GM21528 (cell line): ENCODE measurements around the gene GCN1.

ENCODE experiments used
- ATAC-seq: cut with Tn5 transposase; IDR thresholded peaks from one replicate; pipeline ENCODE4 v1.9.1; 2021; ENCODE audit warnings: mild to moderate bottlenecking, moderate library complexity; ENCODE audit not compliant: unreplicated experiment, low FRiP score

GCN1 gene

DNA sequence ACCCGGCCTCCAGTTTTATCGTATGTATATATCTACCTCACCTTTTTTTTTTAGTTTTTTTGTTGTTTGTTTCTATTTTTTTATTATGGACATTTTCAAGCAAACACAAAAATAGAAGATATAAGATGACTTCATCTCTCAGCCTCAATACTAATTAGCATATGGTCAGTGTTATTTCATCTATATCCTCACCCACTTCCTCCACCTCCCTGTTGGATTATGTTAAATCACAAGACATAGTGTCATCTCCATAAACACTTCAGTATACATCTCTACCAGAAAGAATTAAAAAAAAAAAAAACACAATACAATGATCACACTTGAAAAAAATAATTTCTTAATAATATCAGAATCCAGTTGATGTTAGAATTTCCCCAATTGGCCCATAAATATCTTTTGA, 112.9 kb downstream of the GCN1 start:
- ATAC-seq = no peak

DNA sequence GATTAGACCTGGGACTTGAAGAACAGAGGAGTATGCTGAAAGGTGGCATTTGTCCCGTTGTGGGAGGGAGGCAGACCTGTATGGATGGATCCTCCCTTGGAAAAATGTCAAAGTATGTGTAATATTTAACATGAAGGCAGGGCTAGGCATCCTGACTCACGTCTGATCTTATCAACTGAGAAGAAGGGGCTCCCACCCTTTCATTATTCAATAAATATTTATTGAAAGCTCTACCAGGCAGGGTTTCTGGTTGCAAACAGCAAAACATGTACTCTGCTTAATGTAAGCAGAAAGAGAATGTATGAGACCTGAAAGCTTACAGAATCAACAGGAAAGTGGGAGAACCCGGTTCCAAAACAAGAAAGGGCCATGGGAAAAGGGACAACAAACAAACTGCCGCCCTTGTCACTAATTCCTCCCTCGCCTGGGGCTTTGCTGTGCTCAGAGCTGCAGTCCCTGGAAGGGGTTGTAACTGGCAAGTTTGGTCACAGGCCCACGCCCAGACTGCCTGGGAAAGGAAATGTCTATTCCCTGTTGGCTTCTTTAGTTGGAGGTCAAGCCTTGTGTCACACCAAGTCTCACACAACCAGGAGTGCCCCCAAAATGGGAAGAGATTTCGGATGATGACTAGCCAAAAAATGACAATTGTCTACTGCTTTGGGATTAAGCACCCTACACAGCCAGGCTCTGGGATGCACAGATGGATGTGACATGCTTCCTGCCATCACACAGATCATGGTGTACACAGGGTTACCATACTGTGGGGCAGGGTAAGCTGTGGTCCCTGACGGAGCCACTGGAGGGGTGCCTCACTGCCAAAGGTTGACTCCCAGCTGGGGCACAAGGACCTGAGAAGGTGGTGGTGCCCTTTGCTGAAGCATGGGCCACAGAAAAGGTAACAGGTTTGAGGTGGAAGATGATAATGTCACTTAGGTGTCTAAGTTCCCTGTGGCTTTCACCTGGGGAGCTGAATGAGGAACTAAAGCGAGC, 114.8 kb downstream of the GCN1 start:
- ATAC-seq = no peak

- no peak for ATAC-seq
Observed at GRCh38 chr12:120078868-120079267, 115.6 kb downstream of the GCN1 start.

DNA sequence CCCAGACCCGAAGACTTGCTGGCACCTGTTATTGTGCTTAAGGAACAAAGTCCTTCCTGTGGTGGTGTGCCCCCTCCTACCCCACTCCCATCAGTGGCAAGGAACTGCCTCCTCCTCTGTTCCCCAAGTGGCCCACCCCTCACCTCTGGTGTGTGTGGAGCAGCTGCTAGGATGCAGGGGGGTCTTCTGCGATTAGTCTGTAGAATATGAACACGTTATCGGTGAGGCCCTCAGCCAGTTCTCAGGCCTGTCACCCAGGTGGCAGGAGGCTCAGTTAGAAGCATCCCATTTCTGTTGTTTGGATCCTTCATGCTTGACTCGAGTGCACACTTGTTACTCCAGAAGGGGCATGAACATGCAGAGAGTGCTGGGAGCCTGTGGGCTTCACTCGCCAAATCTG, 117.3 kb downstream of the GCN1 start:
- ATAC-seq = no peak
